Activated CD8-positive, alpha-beta T cell treated with anti-CD3 and anti-CD28 coated beads for 36 hours (primary cell): ENCODE data around the gene CIB4. TPM values are rescaled to one million over a fixed set of nuclear protein-coding genes. Genes with fewer than 3 reads are reported as not detected.

Experiments used
- ATAC-seq: fragments of 200-7000 bp; cut with Tn5 transposase; one replicate; pipeline ENCODE4 v1.10.0; 2021; ENCODE audit warnings: mild to moderate bottlenecking, moderate library complexity
- CTCF ChIA-PET: fragments of 350-600 bp; sonication (Branson Sonifier 250); formaldehyde crosslinking; loops from one replicate; lab custom pipeline; 2021; ENCODE audit warnings: antibody characterized with exemption; lab: Charles Lee
- POLR2A ChIA-PET: fragments of 350-600 bp; sonication (Branson Sonifier 250); formaldehyde crosslinking; loops from one replicate; lab custom pipeline; 2021; ENCODE audit warnings: antibody characterized with exemption; lab: Charles Lee
- DNase-seq: peaks from one replicate; pipeline ENCODE4 v3.0.0-alpha.2; 2020
- H3K27ac Mint-ChIP-seq: one replicate; pipeline ENCODE4 v1.8.0; 2021; ENCODE audit warnings: mild to moderate bottlenecking, mixed read lengths
- H3K27me3 Mint-ChIP-seq: one replicate; pipeline ENCODE4 v1.8.0; 2021; ENCODE audit warnings: mixed read lengths
- H3K36me3 Mint-ChIP-seq: one replicate; pipeline ENCODE4 v1.8.0; 2021; ENCODE audit warnings: low read depth, mixed read lengths
- H3K4me1 Mint-ChIP-seq: one replicate; pipeline ENCODE4 v1.8.0; 2021; ENCODE audit warnings: low read depth, mixed read lengths
- H3K4me3 Mint-ChIP-seq: one replicate; pipeline ENCODE4 v1.8.0; 2021; ENCODE audit warnings: mild to moderate bottlenecking, moderate library complexity, mixed read lengths
- H3K9me3 Mint-ChIP-seq: one replicate; pipeline ENCODE4 v1.8.0; 2021; ENCODE audit warnings: mixed read lengths
- intact Hi-C: fragments of 100-400 bp; cut with micrococcal nuclease; formaldehyde crosslinking; loops from one replicate; pipeline ENCODE4 v1.10.0; 2022
- total RNA-seq, 2 experiments: library from RNA; stranded (reverse); gene quantifications; one replicate each; pipeline ENCODE4 v1.2.3, GENCODE V29; 2021
- TF ChIP-seq, protein P1 (sequence below): fragments of 200-600 bp; IDR thresholded peaks from one replicate; pipeline ENCODE4 v1.8.0; 2022; ENCODE audit warnings: antibody characterized with exemption, mild to moderate bottlenecking

Gene CIB4
- total RNA-seq, 2 experiments from 2014 or later = not detected

GRCh38 chr2:26650713-26651469 is 9.7 kb upstream of the CIB4 start:
- H3K4me1 Mint-ChIP-seq = no peaks in the 10 kb centered on the region
- H3K27me3 Mint-ChIP-seq = peaks cover 9% of the 10 kb centered on the region
- no peak overlapping the region for H3K4me3 Mint-ChIP-seq
- intact Hi-C loops = no loop called here
- CTCF ChIA-PET = interaction anchor here (1.3 to 2.0 kb wide), 2 partner anchors 16 to 73 kb away, joined by 3 to 9 read pairs; no protein-coding TSS in a partner anchor
- DNase-seq (no peak), ATAC-seq (no peak)
- POLR2A ChIA-PET = interaction anchor here (1.1 to 1.9 kb wide), 2 partner anchors 10 to 27 kb away, joined by 3 to 4 read pairs; partner anchors contain the start of gene CIB4
- H3K27ac Mint-ChIP-seq = no peak overlapping the region
- H3K36me3 Mint-ChIP-seq = no peaks in the 10 kb centered on the region
- no peaks in the 10 kb centered on the region for H3K9me3 Mint-ChIP-seq
- TF ChIP-seq, protein P1, sequence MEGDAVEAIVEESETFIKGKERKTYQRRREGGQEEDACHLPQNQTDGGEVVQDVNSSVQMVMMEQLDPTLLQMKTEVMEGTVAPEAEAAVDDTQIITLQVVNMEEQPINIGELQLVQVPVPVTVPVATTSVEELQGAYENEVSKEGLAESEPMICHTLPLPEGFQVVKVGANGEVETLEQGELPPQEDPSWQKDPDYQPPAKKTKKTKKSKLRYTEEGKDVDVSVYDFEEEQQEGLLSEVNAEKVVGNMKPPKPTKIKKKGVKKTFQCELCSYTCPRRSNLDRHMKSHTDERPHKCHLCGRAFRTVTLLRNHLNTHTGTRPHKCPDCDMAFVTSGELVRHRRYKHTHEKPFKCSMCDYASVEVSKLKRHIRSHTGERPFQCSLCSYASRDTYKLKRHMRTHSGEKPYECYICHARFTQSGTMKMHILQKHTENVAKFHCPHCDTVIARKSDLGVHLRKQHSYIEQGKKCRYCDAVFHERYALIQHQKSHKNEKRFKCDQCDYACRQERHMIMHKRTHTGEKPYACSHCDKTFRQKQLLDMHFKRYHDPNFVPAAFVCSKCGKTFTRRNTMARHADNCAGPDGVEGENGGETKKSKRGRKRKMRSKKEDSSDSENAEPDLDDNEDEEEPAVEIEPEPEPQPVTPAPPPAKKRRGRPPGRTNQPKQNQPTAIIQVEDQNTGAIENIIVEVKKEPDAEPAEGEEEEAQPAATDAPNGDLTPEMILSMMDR = no peak

- ChIA-PET POLR2A (interaction anchor here (1.1 kb wide), 1 partner anchor 28 kb away, joined by 3 read pairs; no protein-coding TSS in a partner anchor), CTCF (interaction anchor here (2.0 kb wide), 1 partner anchor 72 kb away, joined by 9 read pairs; no protein-coding TSS in a partner anchor)
- Mint-ChIP-seq H3K36me3 (no peaks in the 10 kb centered on the region), H3K9me3 (no peaks in the 10 kb centered on the region), H3K4me3 (no peak overlapping the region), H3K27ac (no peak overlapping the region), H3K4me1 (no peaks in the 10 kb centered on the region), H3K27me3 (peaks cover 9% of the 10 kb centered on the region)
- TF ChIP-seq, protein P1 = no peak
- no peak for ATAC-seq
- intact Hi-C loops = no loop called here
- no peak for DNase-seq
Observed at GRCh38 chr2:26649992-26650712, 9.0 kb upstream of the CIB4 start.

- H3K9me3 Mint-ChIP-seq = no peaks in the 10 kb centered on the region
- CTCF ChIA-PET = no interaction called here
- H3K36me3 Mint-ChIP-seq = no peaks in the 10 kb centered on the region
- H3K4me1 Mint-ChIP-seq = no peaks in the 10 kb centered on the region
- no peak overlapping the region for H3K27ac Mint-ChIP-seq
- ATAC-seq = no peak
- no peak for DNase-seq
- no peak overlapping the region for H3K4me3 Mint-ChIP-seq
- intact Hi-C loops = no loop called here
- H3K27me3 Mint-ChIP-seq = peaks cover 12% of the 10 kb centered on the region
- POLR2A ChIA-PET = no interaction called here
- TF ChIP-seq, protein P1 = no peak
Observed at GRCh38 chr2:26649322-26649721, 8.2 kb upstream of the CIB4 start.

- CTCF ChIA-PET = no interaction called here
- POLR2A ChIA-PET = no interaction called here
- ATAC-seq = no peak
- intact Hi-C loops = no loop called here
- no peak overlapping the region for H3K4me3 Mint-ChIP-seq
- no peaks in the 10 kb centered on the region for H3K9me3 Mint-ChIP-seq
- no peaks in the 10 kb centered on the region for H3K4me1 Mint-ChIP-seq
- peaks cover 15% of the 10 kb centered on the region for H3K27me3 Mint-ChIP-seq
- TF ChIP-seq, protein P1 = no peak
- no peaks in the 10 kb centered on the region for H3K36me3 Mint-ChIP-seq
- no peak overlapping the region for H3K27ac Mint-ChIP-seq
- no peak for DNase-seq
Observed at GRCh38 chr2:26648516-26648915, 7.3 kb upstream of the CIB4 start.

DNA sequence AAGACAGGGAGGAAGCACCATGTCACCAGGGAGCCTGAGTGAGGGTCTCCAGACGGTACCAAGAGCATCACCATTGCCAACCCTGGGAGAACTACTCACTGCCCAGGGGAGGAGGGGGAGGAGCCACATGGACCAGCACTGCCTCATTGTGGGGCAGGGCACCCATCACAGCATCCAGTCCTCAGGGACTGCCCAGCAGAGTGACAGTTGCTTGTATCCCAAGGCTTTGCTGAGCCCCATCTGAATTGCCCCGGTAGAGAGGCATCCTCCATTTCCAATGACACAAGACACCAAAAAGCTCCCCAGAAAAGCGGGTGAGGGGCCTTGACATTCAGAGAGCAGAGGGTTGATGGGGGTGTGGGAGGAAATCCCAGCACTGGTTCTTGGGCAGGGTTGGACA is 6.8 kb upstream of the CIB4 start:
- H3K4me3 Mint-ChIP-seq = no peak overlapping the region
- DNase-seq = no peak
- intact Hi-C loops = no loop called here

More for the DNA sequence above, 6.8 kb upstream of the CIB4 start:
- POLR2A ChIA-PET = no interaction called here
- H3K4me1 Mint-ChIP-seq = no peaks in the 10 kb centered on the region
- H3K27ac Mint-ChIP-seq = no peak overlapping the region
- peaks cover 15% of the 10 kb centered on the region for H3K27me3 Mint-ChIP-seq
- ATAC-seq = no peak
- TF ChIP-seq, protein P1 = no peak
- no peaks in the 10 kb centered on the region for H3K36me3 Mint-ChIP-seq
- CTCF ChIA-PET = no interaction called here
- no peaks in the 10 kb centered on the region for H3K9me3 Mint-ChIP-seq
